Natural killer cell (primary cell): ENCODE results near the gene PIK3C2A. TPM values are rescaled to one million over a fixed set of nuclear protein-coding genes. Genes with fewer than 3 reads are reported as not detected.

Experiments
- ATAC-seq, 3 donors: fragments of 150-1000 bp in 2 of 3; fragments of 200-7000 bp in 1 of 3; cut with Tn5 transposase; 1 replicate in 1 of 3; 2 replicates in 2 of 3; pipeline ENCODE4 v1.10.0; 2021; ENCODE audit warnings: mild to moderate bottlenecking in 2 of 3, moderate library complexity in 2 of 3
- DNase-seq, 2 donors: peaks; one replicate each; pipeline versions ENCODE4 v3.0.0 to v3.0.0-alpha.2; 2013 to 2021; ENCODE audit warnings: mixed read lengths in 1 of 2
- H3K27ac ChIP-seq: one replicate; pipeline ENCODE4 v1.5.1; 2013; ENCODE audit warnings: mild to moderate bottlenecking, low read length
- H3K27me3 ChIP-seq: one replicate; pipeline ENCODE4 v1.6.1; 2013; ENCODE audit warnings: low read length; ENCODE audit not compliant: control insufficient read depth, insufficient read depth
- H3K36me3 ChIP-seq: one replicate; pipeline ENCODE4 v1.6.1; 2013; ENCODE audit warnings: low read length; ENCODE audit not compliant: control insufficient read depth, insufficient read depth
- H3K4me1 ChIP-seq: one replicate; pipeline ENCODE4 v1.6.1; 2013; ENCODE audit warnings: low read length; ENCODE audit not compliant: control insufficient read depth, insufficient read depth
- H3K4me3 ChIP-seq: one replicate; pipeline ENCODE4 v1.5.1; 2013; ENCODE audit warnings: low read length
- H3K9me3 ChIP-seq: one replicate; pipeline ENCODE4 v1.6.1; 2013; ENCODE audit warnings: low read length; ENCODE audit not compliant: control insufficient read depth, insufficient read depth
- H3K27ac Mint-ChIP-seq, 2 donors: one replicate each; pipeline ENCODE4 v1.8.0; 2022; ENCODE audit warnings: mild to moderate bottlenecking in 2 of 2, mixed read lengths in 2 of 2, moderate library complexity in 1 of 2
- H3K27me3 Mint-ChIP-seq, 2 donors: one replicate each; pipeline ENCODE4 v1.8.0; 2022; ENCODE audit warnings: low read depth in 2 of 2, mixed read lengths in 2 of 2
- H3K36me3 Mint-ChIP-seq: one replicate; pipeline ENCODE4 v1.8.0; 2022; ENCODE audit warnings: mixed read lengths
- H3K4me1 Mint-ChIP-seq, 2 donors: one replicate each; pipeline ENCODE4 v1.8.0; 2022; ENCODE audit warnings: mixed read lengths in 2 of 2
- H3K4me3 Mint-ChIP-seq: one replicate; pipeline ENCODE4 v1.8.0; 2022; ENCODE audit warnings: mild to moderate bottlenecking, moderate library complexity, mixed read lengths
- H3K9me3 Mint-ChIP-seq, 2 donors: one replicate each; pipeline ENCODE4 v1.8.0; 2022; ENCODE audit warnings: mixed read lengths in 2 of 2
- CTCF ChIP-seq: fragments of 200-600 bp; IDR thresholded peaks from one replicate; pipeline ENCODE4 v1.8.0; 2022; ENCODE audit warnings: antibody characterized with exemption
- WGBS: methylation state at CpG from one replicate; pipeline ENCODE4 v1.1.7; 2013; ENCODE audit warnings: missing lambda C conversion rate; ENCODE audit not compliant: insufficient coverage; 5-methylcytosine and 5-hydroxymethylcytosine counted together
- intact Hi-C: fragments of 100-400 bp; cut with micrococcal nuclease; formaldehyde crosslinking; loops from one replicate; pipeline ENCODE4 v1.14.2; 2022
- total RNA-seq, 4 donors: library from RNA; stranded (reverse); fragments of 120-200 nt in 1 of 4; gene quantifications; one replicate each; pipeline versions ENCODE4 v1.2.3 to v1.2.4, GENCODE V29; 2013 to 2022

Gene PIK3C2A
- total RNA-seq, 3 donors from 2014 or later (not counting 1 experiment from before 2014, with no cell fraction given): 68.2 to 82.3 (median 69.1) TPM

GRCh38 chr11:17184882-17185587, 22.8 kb downstream of the PIK3C2A start:
- TF ChIP-seq CTCF: no peak
- Mint-ChIP-seq H3K27ac (no peak overlapping the region), H3K9me3 (no peaks in the 10 kb centered on the region), H3K27me3 (no peaks in the 10 kb centered on the region), H3K4me1 (peaks cover 28 to 41% of the 10 kb centered on the region in 2 donors), H3K36me3 (no peaks in the 10 kb centered on the region), H3K4me3 (no peak overlapping the region)
- no peak for DNase-seq
- Histone ChIP-seq H3K27me3 (no peaks in the 10 kb centered on the region), H3K4me3 (no peak overlapping the region), H3K27ac (no peak overlapping the region), H3K36me3 (peaks cover 2% of the 10 kb centered on the region), H3K9me3 (no peaks in the 10 kb centered on the region), H3K4me1 (no peaks in the 10 kb centered on the region)
- intact Hi-C loops: no loop called here
- no CpG with 5 or more reads among the region's 2 CpGs for WGBS
- ATAC-seq: no peak

- H3K27ac Mint-ChIP-seq: no peak overlapping the region
- H3K27me3 ChIP-seq: no peaks in the 10 kb centered on the region
- no peak overlapping the region for H3K27ac ChIP-seq
- H3K9me3 ChIP-seq: no peaks in the 10 kb centered on the region
- H3K4me3 Mint-ChIP-seq: no peak overlapping the region
- ATAC-seq: no peak
- no peaks in the 10 kb centered on the region for H3K9me3 Mint-ChIP-seq
- H3K27me3 Mint-ChIP-seq: no peaks in the 10 kb centered on the region
- no peak for TF ChIP-seq CTCF
- intact Hi-C loops: no loop called here
- H3K4me1 Mint-ChIP-seq: peaks cover 28 to 45% of the 10 kb centered on the region in 2 donors
- H3K36me3 Mint-ChIP-seq: no peaks in the 10 kb centered on the region
- H3K4me1 ChIP-seq: no peaks in the 10 kb centered on the region
- 75% methylated on average over 1 of the region's 1 CpG for WGBS
- no peak for DNase-seq
- no peak overlapping the region for H3K4me3 ChIP-seq
- H3K36me3 ChIP-seq: peaks cover 2% of the 10 kb centered on the region
Observed at GRCh38 chr11:17183836-17184235, 23.9 kb downstream of the PIK3C2A start.

- H3K27me3 Mint-ChIP-seq: no peaks in the 10 kb centered on the region
- H3K9me3 Mint-ChIP-seq: no peaks in the 10 kb centered on the region
- 96% methylated on average over 3 of the region's 3 CpGs for WGBS
Observed at GRCh38 chr11:17179970-17180369, 27.8 kb downstream of the PIK3C2A start.

More at GRCh38 chr11:17179970-17180369, 27.8 kb downstream of the PIK3C2A start:
- peaks cover 4% of the 10 kb centered on the region for H3K36me3 ChIP-seq
- intact Hi-C loops: no loop called here
- DNase-seq: no peak
- no peaks in the 10 kb centered on the region for H3K27me3 ChIP-seq
- Mint-ChIP-seq H3K4me1 (peaks cover 2 to 18% of the 10 kb centered on the region in 2 donors), H3K4me3 (no peak overlapping the region), H3K36me3 (no peaks in the 10 kb centered on the region), H3K27ac (peak overlapping the region in 1 of 2 donors; percentile 63)
- no peaks in the 10 kb centered on the region for H3K9me3 ChIP-seq
- H3K4me3 ChIP-seq: no peak overlapping the region
- no peak for ATAC-seq
- H3K27ac ChIP-seq: no peak overlapping the region
- no peak for TF ChIP-seq CTCF
- H3K4me1 ChIP-seq: no peaks in the 10 kb centered on the region
